ENCODE results near the gene CENPA. TPM values are rescaled to one million over a fixed set of nuclear protein-coding genes. Genes with fewer than 3 reads are reported as not detected.

CENPA gene
- total RNA-seq, 4 donors from 2014 or later: 3.3 to 3.5 TPM; not detected in 2

DNA sequence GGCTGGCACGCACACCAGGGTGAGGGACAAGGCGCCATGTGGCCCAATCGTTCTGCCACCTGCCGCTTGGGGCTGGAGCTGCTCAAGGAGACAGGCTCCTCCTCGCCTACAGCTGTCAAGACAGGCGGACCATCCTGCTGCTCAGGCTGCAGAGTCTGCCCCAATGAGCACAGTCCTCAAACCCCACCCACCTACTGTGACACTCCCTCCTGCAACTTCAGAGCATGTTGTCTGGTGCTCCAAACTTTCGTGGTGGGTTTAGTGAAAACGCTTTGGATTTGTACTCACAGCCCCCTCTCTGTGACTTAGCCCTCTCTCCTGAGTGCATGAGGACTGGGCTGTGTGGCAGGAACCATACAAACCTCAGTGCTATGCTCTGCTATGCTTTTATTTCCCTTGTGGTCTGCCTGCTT, 45.0 kb upstream of the CENPA start:
- Histone ChIP-seq H3K36me3 (no peaks in the 10 kb centered on the region), H3K27me3 (no peaks in the 10 kb centered on the region), H3K27ac (no peak overlapping the region), H3K4me1 (peaks cover 0 to 7% (median 5%) of the 10 kb centered on the region in 4 donors), H3K9me3 (no peaks in the 10 kb centered on the region), H3K4me3 (no peak overlapping the region)
- 35 to 60% methylated on average over 8 of the region's 8 CpGs for WGBS, 2 donors
- TF ChIP-seq EP300 (IDR thresholded peaks at IDR 0.05): no peak
- TF ChIP-seq POLR2A (IDR thresholded peaks at IDR 0.05): no peak
- TF ChIP-seq CTCF (IDR thresholded peaks at IDR 0.05): no peak
- DNase-seq (ENCODE audit: low spot score in 2 of 2): no peak

DNA sequence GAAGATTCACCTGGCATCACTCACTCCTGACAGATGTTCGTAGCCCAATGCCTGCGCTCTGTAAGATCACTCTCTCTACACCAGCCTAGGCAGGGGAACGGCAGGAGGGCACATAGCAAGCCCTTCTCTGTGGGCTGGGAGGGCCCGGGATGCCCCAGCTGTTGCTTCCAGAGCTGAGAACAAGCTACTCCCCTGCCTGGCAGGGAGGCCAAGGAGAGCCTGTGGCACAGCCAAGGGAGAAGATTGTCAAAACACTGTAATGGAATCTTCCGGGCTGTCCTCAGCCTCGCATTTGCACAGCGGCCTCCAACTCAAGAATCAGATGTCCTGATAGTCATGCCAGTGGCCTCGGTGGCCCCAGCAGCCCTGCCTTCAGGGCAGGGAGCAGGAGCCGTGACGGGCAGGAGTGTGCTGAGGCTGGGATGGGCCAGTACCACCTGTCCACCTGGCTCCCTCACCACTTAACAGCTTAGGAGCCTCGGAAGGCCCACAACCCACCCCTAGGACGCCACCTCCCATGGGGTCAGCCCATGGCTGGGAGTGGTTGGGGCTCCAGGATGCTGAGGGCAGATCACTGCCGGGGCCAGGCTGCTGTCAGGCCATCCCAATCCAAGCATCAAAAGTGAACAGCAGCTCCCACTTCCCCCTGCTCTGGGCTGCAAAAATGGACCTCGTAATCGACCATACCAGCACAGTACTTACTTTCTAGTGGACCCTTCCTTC, 43.6 kb upstream of the CENPA start:
- TF ChIP-seq EP300 (IDR thresholded peaks at IDR 0.05) (no peak), CTCF (IDR thresholded peaks at IDR 0.05) (no peak), POLR2A (IDR thresholded peaks at IDR 0.05) (no peak)
- no peaks in the 10 kb centered on the region for H3K4me1 ChIP-seq
- no peaks in the 10 kb centered on the region for H3K9me3 ChIP-seq
- no peak overlapping the region for H3K4me3 ChIP-seq
- WGBS, 2 donors: 87 to 88% methylated on average over 12 to 15 of the region's 15 CpGs
- no peak overlapping the region for H3K27ac ChIP-seq
- DNase-seq (ENCODE audit: low spot score in 2 of 2): no peak
- H3K36me3 ChIP-seq: no peaks in the 10 kb centered on the region
- no peaks in the 10 kb centered on the region for H3K27me3 ChIP-seq

DNA sequence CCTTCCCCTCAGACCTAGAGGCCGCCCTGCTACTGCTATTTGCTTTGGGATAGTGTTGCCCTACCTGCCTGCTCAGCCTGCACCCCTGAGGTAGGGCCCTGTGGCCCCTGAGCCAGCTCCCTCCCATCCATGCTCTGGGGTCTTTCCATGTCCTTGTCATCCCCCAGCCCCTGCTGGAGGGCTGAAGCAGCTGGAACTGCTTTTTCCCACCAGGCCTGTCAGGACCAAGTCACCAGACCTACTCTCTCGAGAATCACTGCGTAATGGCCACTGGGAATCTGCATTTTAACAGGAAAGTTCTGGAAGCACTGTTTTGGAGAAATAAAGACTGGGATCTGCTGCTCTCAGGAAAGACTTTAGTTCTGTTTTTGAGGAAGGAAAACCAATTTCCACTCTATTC, 42.0 kb upstream of the CENPA start:
- TF ChIP-seq POLR2A (IDR thresholded peaks at IDR 0.05): no peak
- TF ChIP-seq EP300 (IDR thresholded peaks at IDR 0.05): no peak
- no peak for TF ChIP-seq CTCF (IDR thresholded peaks at IDR 0.05)
- H3K27ac ChIP-seq: no peak overlapping the region
- 80 to 93% methylated on average over 3 of the region's 3 CpGs for WGBS, 2 donors

DNA sequence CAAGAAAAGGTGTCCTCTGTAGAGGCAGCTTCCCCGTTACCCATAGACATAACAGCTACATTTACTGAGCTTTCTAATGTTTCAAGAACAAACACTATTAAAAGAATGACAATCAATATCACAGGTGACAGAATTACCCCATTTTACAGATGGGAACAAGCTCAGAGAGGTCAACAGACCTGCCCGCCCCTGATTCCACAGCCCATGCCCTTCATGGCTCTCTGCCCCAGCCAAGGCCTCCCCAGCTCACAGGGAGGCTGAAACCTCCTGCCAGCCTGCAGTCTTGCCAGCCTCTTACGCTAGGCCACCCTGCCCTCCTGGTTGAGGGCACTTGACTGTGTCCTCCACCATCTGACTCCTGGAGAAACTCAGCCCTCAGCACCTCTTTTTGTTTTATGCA, 40.9 kb upstream of the CENPA start:
- TF ChIP-seq POLR2A (IDR thresholded peaks at IDR 0.05): no peak
- TF ChIP-seq CTCF (IDR thresholded peaks at IDR 0.05): no peak
- no peak for TF ChIP-seq EP300 (IDR thresholded peaks at IDR 0.05)
- Histone ChIP-seq H3K36me3 (no peaks in the 10 kb centered on the region), H3K9me3 (no peaks in the 10 kb centered on the region), H3K4me1 (no peaks in the 10 kb centered on the region), H3K4me3 (no peak overlapping the region), H3K27me3 (no peaks in the 10 kb centered on the region), H3K27ac (no peak overlapping the region)
- 92 to 93% methylated on average over 3 of the region's 3 CpGs for WGBS, 2 donors
- DNase-seq (ENCODE audit: low spot score in 2 of 2): no peak

More for the DNA sequence above, 42.0 kb upstream of the CENPA start:
- DNase-seq (ENCODE audit: low spot score in 2 of 2): no peak
- Histone ChIP-seq H3K9me3 (no peaks in the 10 kb centered on the region), H3K4me3 (no peak overlapping the region), H3K27me3 (no peaks in the 10 kb centered on the region), H3K4me1 (no peaks in the 10 kb centered on the region), H3K36me3 (no peaks in the 10 kb centered on the region)

- Histone ChIP-seq H3K9me3 (no peaks in the 10 kb centered on the region), H3K27ac (no peak overlapping the region), H3K27me3 (no peaks in the 10 kb centered on the region), H3K4me1 (no peaks in the 10 kb centered on the region), H3K36me3 (no peaks in the 10 kb centered on the region), H3K4me3 (no peak overlapping the region)
- peak; percentile 80 to 93 for DNase-seq (ENCODE audit: low spot score in 2 of 2)
- 30 to 35% methylated on average over 9 of the region's 9 CpGs for WGBS, 2 donors
- TF ChIP-seq EP300 (IDR thresholded peaks at IDR 0.05): no peak
- TF ChIP-seq CTCF (IDR thresholded peaks at IDR 0.05): peak; percentile 79 to 89 (median 85)
Observed at GRCh38 chr2:26745609-26746327, 40.1 kb upstream of the CENPA start.

Data from tibial nerve (tissue), 4 donors.